B cell (primary cell): Measurements from ENCODE around the gene TOMM22. TPM values are rescaled to one million over a fixed set of nuclear protein-coding genes. Genes with fewer than 3 reads are reported as not detected.

Source experiments
- ATAC-seq: fragments of 200-7000 bp; cut with Tn5 transposase; one replicate; pipeline ENCODE4 v1.10.0; 2021; ENCODE audit warnings: low read depth, mild to moderate bottlenecking, moderate number of reproducible peaks, moderate library complexity
- CTCF ChIA-PET: fragments of 350-600 bp; sonication (Branson Sonifier 250); formaldehyde crosslinking; loops from one replicate; lab custom pipeline; 2021; ENCODE audit warnings: antibody characterized with exemption, inconsistent platforms; lab: Charles Lee
- POLR2A ChIA-PET: fragments of 350-600 bp; sonication (Branson Sonifier 250); formaldehyde crosslinking; loops from one replicate; lab custom pipeline; 2021; ENCODE audit warnings: antibody characterized with exemption; lab: Charles Lee
- DNase-seq: peaks from one replicate; pipeline ENCODE4 v3.0.0; 2013
- H2AFZ ChIP-seq: 2 replicates; pipeline ENCODE4 v1.6.1; 2012; ENCODE audit warnings: mild to moderate bottlenecking, low read depth, low read length; ENCODE audit not compliant: insufficient read depth, poor library complexity, severe bottlenecking
- H3K27ac ChIP-seq, 2 donors: 1 replicate in 1 of 2; 2 replicates in 1 of 2; pipeline ENCODE4 v1.5.1; 2012 to 2013; ENCODE audit warnings: low read length in 2 of 2, mild to moderate bottlenecking in 2 of 2, moderate library complexity in 1 of 2
- H3K27me3 ChIP-seq, 4 experiments: fragments of 200-600 bp in 1 of 4; sonication (generic) in 1 of 4; replicated peaks in 1 of 4; 1 replicate in 2 of 4; 2 replicates in 2 of 4; pipeline versions ENCODE4 v1.6.1 to v1.7.0; 2013 to 2016; ENCODE audit warnings: low read length in 3 of 4, mild to moderate bottlenecking in 2 of 4, mixed read lengths in 1 of 4, moderate library complexity in 1 of 4; ENCODE audit not compliant: insufficient read depth in 4 of 4, control insufficient read depth in 3 of 4; ENCODE audit errors: control extremely low read depth in 1 of 4
- H3K36me3 ChIP-seq, 2 experiments: replicated peaks in 1 of 2; 1 replicate in 1 of 2; 2 replicates in 1 of 2; pipeline versions ENCODE4 v1.6.1 to v1.7.1; 2013; ENCODE audit warnings: low read length in 1 of 2; ENCODE audit not compliant: insufficient read depth in 2 of 2, control insufficient read depth in 1 of 2; ENCODE audit errors: control extremely low read depth in 1 of 2, extremely low read depth in 1 of 2
- H3K4me1 ChIP-seq, 2 donors: fragments of 200-600 bp in 1 of 2; sonication (generic) in 1 of 2; 1 replicate in 1 of 2; 2 replicates in 1 of 2; pipeline versions ENCODE4 v1.5.1 to v1.6.1; 2013 to 2017; ENCODE audit warnings: low read length in 2 of 2; ENCODE audit not compliant: control insufficient read depth in 2 of 2, insufficient read depth in 2 of 2
- H3K4me2 ChIP-seq: replicated peaks from 2 replicates; pipeline ENCODE3; 2012; ENCODE audit warnings: mild to moderate bottlenecking, low read depth, low read length; ENCODE audit not compliant: poor library complexity, severe bottlenecking
- H3K4me3 ChIP-seq, 5 experiments: fragments of 200-600 bp in 1 of 5; sonication (generic) in 1 of 5; 1 replicate in 3 of 5; 2 replicates in 2 of 5; pipeline versions ENCODE4 v1.5.1 to v1.7.0; 2011 to 2016; ENCODE audit warnings: low read length in 4 of 5, mild to moderate bottlenecking in 4 of 5, low read depth in 2 of 5, control low read depth in 1 of 5, moderate library complexity in 1 of 5; ENCODE audit not compliant: insufficient read depth in 1 of 5; ENCODE audit errors: control extremely low read depth in 1 of 5, extremely low read depth in 1 of 5
- H3K79me2 ChIP-seq: fragments of 200-600 bp; sonication (generic); one replicate; pipeline ENCODE4 v1.6.0; 2016; ENCODE audit warnings: low read length; ENCODE audit not compliant: control insufficient read depth, insufficient read depth
- H3K9ac ChIP-seq: fragments of 200-600 bp; sonication (generic); 2 replicates; pipeline ENCODE4 v1.6.1; 2017; ENCODE audit warnings: mild to moderate bottlenecking, low read length, moderate library complexity
- H3K9me3 ChIP-seq, 3 donors: one replicate each; pipeline versions ENCODE4 v1.6.1 to v1.7.1; 2013; ENCODE audit warnings: low read length in 2 of 3; ENCODE audit not compliant: control insufficient read depth in 2 of 3, insufficient read depth in 1 of 3; ENCODE audit errors: control extremely low read depth in 1 of 3
- H4K20me1 ChIP-seq: 2 replicates; pipeline ENCODE4 v1.6.0; 2012; ENCODE audit warnings: mild to moderate bottlenecking, low read length; ENCODE audit not compliant: insufficient read depth, control insufficient read depth, poor library complexity, severe bottlenecking
- H3K27ac Mint-ChIP-seq: one replicate; pipeline ENCODE4 v1.8.0; 2021; ENCODE audit warnings: mixed read lengths
- H3K27me3 Mint-ChIP-seq: one replicate; pipeline ENCODE4 v1.8.0; 2021; ENCODE audit warnings: mixed read lengths
- H3K4me1 Mint-ChIP-seq: one replicate; pipeline ENCODE4 v1.8.0; 2021; ENCODE audit warnings: mixed read lengths
- H3K4me3 Mint-ChIP-seq: one replicate; pipeline ENCODE4 v1.8.0; 2021; ENCODE audit warnings: mixed read lengths
- H3K9me3 Mint-ChIP-seq: one replicate; pipeline ENCODE4 v1.8.0; 2022; ENCODE audit warnings: mixed read lengths; ENCODE audit not compliant: insufficient read depth
- CTCF ChIP-seq: fragments of 200-600 bp; IDR thresholded peaks from one replicate; pipeline ENCODE4 v1.8.0; 2022; ENCODE audit warnings: antibody characterized with exemption, mild to moderate bottlenecking
- EZH2 ChIP-seq: IDR thresholded peaks from 2 replicates; pipeline ENCODE4 v1.6.1; 2012; ENCODE audit warnings: borderline replicate concordance, low read depth, mild to moderate bottlenecking, moderate library complexity, low read length; ENCODE audit not compliant: insufficient read depth, poor library complexity, severe bottlenecking
- WGBS: methylation state at CpG from one replicate; pipeline ENCODE4 v1.1.5; 2013; ENCODE audit warnings: missing lambda C conversion rate; ENCODE audit not compliant: insufficient coverage; 5-methylcytosine and 5-hydroxymethylcytosine counted together
- intact Hi-C: fragments of 100-400 bp; cut with micrococcal nuclease; formaldehyde crosslinking; loops from one replicate; pipeline ENCODE4 v1.10.0; 2022
- polyA minus RNA-seq: library from RNA; depleted of rRNA, polyadenylated mRNA; stranded (reverse); fragments of >200 nt; gene quantifications from 2 replicates; pipeline ENCODE4 v1.2.3, GENCODE V29; 2012
- polyA plus RNA-seq: library from polyadenylated mRNA; depleted of rRNA; stranded (reverse); fragments of >200 nt; gene quantifications from 2 replicates; pipeline ENCODE4 v1.2.3, GENCODE V29; 2012
- total RNA-seq, 2 donors: library from RNA; stranded (reverse); fragments of 120-200 nt in 1 of 2; gene quantifications; 1 replicate in 1 of 2; 2 replicates in 1 of 2; pipeline versions ENCODE4 v1.2.3 to v1.2.4, GENCODE V29; 2013 to 2022

The TOMM22 gene
- total RNA-seq (47.6 and 48.2 TPM in 2 replicates), polyA plus RNA-seq (21.5 and 26.6 TPM in 2 replicates), polyA minus RNA-seq (16.7 and 16.9 TPM in 2 replicates)
- total RNA-seq (2013) = 51.5 TPM

GRCh38 chr22:38681582-38682335, at the start of gene TOMM22:
Gene TOMM22 (plus strand): TSS chr22:38681957. CDS start chr22:38681979, 22 bp downstream.
- Mint-ChIP-seq H3K9me3 (no peaks in the 10 kb centered on the region), H3K27ac (peak within 1 kb of the TSS; percentile 96), H3K27me3 (no peaks in the 10 kb centered on the region), H3K4me3 (peak within 1 kb of the TSS; percentile 100), H3K4me1 (peaks cover 22% of the 10 kb centered on the region)
- Histone ChIP-seq H3K4me3 (peak within 1 kb of the TSS; percentile 78 to 96 (median 87)), H3K27me3 (no peaks in the 10 kb centered on the region), H3K36me3 (peaks cover 0 to 27% of the 10 kb centered on the region in 2 experiments), H3K4me1 (peaks cover 11 to 15% of the 10 kb centered on the region in 2 donors), H3K4me2 (peak within 1 kb of the TSS; percentile 83), H2AFZ (peak within 1 kb of the TSS; percentile 96), H4K20me1 (no peaks in the 10 kb centered on the region), H3K79me2 (peaks cover 19% of the 10 kb centered on the region), H3K27ac (peak within 1 kb of the TSS; percentile 70 to 88), H3K9me3 (no peaks in the 10 kb centered on the region), H3K9ac (peak within 1 kb of the TSS; percentile 97)
- ChIA-PET CTCF (interaction anchor here (0.6 to 4.4 kb wide), 18 partner anchors 8 to 632 kb away, joined by 3 to 51 read pairs (median 4); partner anchors contain the start of genes CBY1, FAM227A, GTPBP1 and JOSD1), POLR2A (interaction anchor here (0.6 to 1.9 kb wide), 9 partner anchors 13 to 638 kb away, joined by 3 to 9 read pairs (median 4); partner anchors contain the start of genes CBY1, GTPBP1, NPTXR and RPL3)
- intact Hi-C loops = loop anchor here (1.0 to 5.0 kb wide), 5 partner anchors 24 to 716 kb away; partner anchors contain the start of genes CBX6, CBY1, FAM227A and GTPBP1
- TF ChIP-seq EZH2 (no peak), CTCF (peak; percentile 72)
- under 1% methylated on average over 50 of the region's 60 CpGs for WGBS
- DNase-seq (peak; percentile 91), ATAC-seq (peak; percentile 98)

GRCh38 chr22:38632528-38632927, 49.2 kb upstream of the TOMM22 start:
- H3K27me3 Mint-ChIP-seq = peaks cover 17% of the 10 kb centered on the region
- Histone ChIP-seq H3K4me1 (no peaks in the 10 kb centered on the region), H3K27ac (no peak overlapping the region), H3K4me3 (no peak overlapping the region), H3K9ac (no peak overlapping the region), H3K27me3 (no peaks in the 10 kb centered on the region), H3K4me2 (no peak overlapping the region), H4K20me1 (no peaks in the 10 kb centered on the region), H3K79me2 (no peaks in the 10 kb centered on the region), H3K9me3 (no peaks in the 10 kb centered on the region), H2AFZ (no peak overlapping the region), H3K36me3 (no peaks in the 10 kb centered on the region)
- TF ChIP-seq CTCF = no peak
- no peak for TF ChIP-seq EZH2
- ATAC-seq (no peak), DNase-seq (no peak)
- no peaks in the 10 kb centered on the region for H3K9me3 Mint-ChIP-seq
- WGBS = 100% methylated on average over 2 of the region's 3 CpGs
- no peak overlapping the region for H3K27ac Mint-ChIP-seq
- intact Hi-C loops = no loop called here
- POLR2A ChIA-PET = no interaction called here
- CTCF ChIA-PET = no interaction called here
- H3K4me3 Mint-ChIP-seq = no peak overlapping the region
- H3K4me1 Mint-ChIP-seq = no peaks in the 10 kb centered on the region
